Panc1 (cell line): Measurements from ENCODE around the gene LRP4.

Experiments used
- POLR2AphosphoS5 ChIP-seq: IDR thresholded peaks from 2 replicates; pipeline ENCODE4 v1.6.1; 2012; ENCODE audit warnings: mild to moderate bottlenecking, low read depth, low read length, moderate library complexity
- TCF7L2 ChIP-seq: IDR thresholded peaks from 2 replicates; pipeline ENCODE4 v1.6.1; 2011; ENCODE audit warnings: mild to moderate bottlenecking, low read depth, low read length, inconsistent platforms
- TF ChIP-seq, protein P1 (sequence below): fragments of 450-650 bp; IDR thresholded peaks from 2 replicates; pipeline ENCODE4 v1.5.1; 2017; ENCODE audit warnings: mild to moderate bottlenecking
- TF ChIP-seq, protein P2 (sequence below), 2 experiments: IDR thresholded peaks; 2 replicates each; pipeline ENCODE4 v1.6.1; 2011 to 2012; ENCODE audit warnings: low read depth in 2 of 2, control low read depth in 1 of 2, low read length in 1 of 2, mild to moderate bottlenecking in 1 of 2, moderate library complexity in 1 of 2; ENCODE audit not compliant: insufficient read depth in 1 of 2

DNA sequence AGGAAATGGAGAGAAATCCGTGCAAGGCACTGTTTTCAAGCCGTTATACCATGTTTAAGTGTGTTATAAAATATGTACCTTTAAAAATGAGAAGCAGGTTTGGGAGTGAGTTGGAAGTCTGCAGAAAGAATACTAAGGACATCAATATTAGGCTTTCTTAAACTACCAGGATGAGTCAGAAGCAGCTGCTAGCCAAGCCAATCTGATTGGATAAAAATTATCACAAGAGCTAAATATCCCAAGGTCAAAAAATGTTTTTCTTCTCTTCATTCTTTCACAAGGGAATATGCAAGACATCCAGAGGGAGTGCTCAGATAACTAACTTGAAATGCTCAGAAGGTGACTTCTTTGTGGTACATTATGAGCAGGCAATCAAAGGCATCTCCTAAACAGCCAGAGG, 53.0 kb downstream of the LRP4 start:
- TF ChIP-seq POLR2AphosphoS5 (no peak), TCF7L2 (no peak)
- TF ChIP-seq, protein P1, sequence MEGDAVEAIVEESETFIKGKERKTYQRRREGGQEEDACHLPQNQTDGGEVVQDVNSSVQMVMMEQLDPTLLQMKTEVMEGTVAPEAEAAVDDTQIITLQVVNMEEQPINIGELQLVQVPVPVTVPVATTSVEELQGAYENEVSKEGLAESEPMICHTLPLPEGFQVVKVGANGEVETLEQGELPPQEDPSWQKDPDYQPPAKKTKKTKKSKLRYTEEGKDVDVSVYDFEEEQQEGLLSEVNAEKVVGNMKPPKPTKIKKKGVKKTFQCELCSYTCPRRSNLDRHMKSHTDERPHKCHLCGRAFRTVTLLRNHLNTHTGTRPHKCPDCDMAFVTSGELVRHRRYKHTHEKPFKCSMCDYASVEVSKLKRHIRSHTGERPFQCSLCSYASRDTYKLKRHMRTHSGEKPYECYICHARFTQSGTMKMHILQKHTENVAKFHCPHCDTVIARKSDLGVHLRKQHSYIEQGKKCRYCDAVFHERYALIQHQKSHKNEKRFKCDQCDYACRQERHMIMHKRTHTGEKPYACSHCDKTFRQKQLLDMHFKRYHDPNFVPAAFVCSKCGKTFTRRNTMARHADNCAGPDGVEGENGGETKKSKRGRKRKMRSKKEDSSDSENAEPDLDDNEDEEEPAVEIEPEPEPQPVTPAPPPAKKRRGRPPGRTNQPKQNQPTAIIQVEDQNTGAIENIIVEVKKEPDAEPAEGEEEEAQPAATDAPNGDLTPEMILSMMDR, result no peak
- TF ChIP-seq, protein P2, sequence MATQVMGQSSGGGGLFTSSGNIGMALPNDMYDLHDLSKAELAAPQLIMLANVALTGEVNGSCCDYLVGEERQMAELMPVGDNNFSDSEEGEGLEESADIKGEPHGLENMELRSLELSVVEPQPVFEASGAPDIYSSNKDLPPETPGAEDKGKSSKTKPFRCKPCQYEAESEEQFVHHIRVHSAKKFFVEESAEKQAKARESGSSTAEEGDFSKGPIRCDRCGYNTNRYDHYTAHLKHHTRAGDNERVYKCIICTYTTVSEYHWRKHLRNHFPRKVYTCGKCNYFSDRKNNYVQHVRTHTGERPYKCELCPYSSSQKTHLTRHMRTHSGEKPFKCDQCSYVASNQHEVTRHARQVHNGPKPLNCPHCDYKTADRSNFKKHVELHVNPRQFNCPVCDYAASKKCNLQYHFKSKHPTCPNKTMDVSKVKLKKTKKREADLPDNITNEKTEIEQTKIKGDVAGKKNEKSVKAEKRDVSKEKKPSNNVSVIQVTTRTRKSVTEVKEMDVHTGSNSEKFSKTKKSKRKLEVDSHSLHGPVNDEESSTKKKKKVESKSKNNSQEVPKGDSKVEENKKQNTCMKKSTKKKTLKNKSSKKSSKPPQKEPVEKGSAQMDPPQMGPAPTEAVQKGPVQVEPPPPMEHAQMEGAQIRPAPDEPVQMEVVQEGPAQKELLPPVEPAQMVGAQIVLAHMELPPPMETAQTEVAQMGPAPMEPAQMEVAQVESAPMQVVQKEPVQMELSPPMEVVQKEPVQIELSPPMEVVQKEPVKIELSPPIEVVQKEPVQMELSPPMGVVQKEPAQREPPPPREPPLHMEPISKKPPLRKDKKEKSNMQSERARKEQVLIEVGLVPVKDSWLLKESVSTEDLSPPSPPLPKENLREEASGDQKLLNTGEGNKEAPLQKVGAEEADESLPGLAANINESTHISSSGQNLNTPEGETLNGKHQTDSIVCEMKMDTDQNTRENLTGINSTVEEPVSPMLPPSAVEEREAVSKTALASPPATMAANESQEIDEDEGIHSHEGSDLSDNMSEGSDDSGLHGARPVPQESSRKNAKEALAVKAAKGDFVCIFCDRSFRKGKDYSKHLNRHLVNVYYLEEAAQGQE (IDR thresholded peaks at IDR 0.05; ENCODE audit: insufficient read depth in 1 of 2, low read depth in 2 of 2, low read length in 1 of 2), result no peak
